PC-9 (cell line): ENCODE data around the gene CCDC39.

Experiments used
- CTCF ChIP-seq: fragments of 200-600 bp; sonication (generic); conservative IDR thresholded peaks from 2 replicates; pipeline ENCODE4 v1.6.1; 2017; ENCODE audit warnings: mixed run types, antibody characterized with exemption, mild to moderate bottlenecking, moderate library complexity
- EZH2 ChIP-seq: fragments of 200-600 bp; sonication (generic); IDR thresholded peaks from 2 replicates; pipeline ENCODE4 v1.8.0; 2017; ENCODE audit warnings: antibody characterized with exemption, low read depth

DNA sequence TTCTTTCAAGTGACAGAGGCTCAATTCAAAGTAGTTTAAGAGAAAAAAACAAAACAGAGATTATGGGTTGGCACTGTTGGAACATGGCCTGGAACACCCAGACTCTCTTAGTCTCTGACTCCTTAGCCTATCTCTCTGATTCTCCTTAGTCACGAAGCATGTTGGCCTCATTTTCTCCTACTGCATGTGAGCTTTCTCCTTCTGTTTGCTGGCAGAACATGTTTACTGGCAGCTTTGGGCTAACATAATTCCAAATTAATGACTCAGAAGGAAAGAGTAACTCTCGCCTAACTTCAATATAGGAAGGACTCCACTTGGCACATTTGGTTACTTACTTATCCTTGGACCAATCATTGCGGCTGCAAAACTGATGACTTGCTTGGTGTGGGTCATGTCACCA, 21.7 kb upstream of the CCDC39 start:
- TF ChIP-seq CTCF (no peak), EZH2 (no peak)
